Activated T-helper 9 cell treated with anti-CD3 and anti-CD28 coated beads, Interleukin-2, amount 50 U/mL, for 16 hours (primary cell): ENCODE data around the gene AFMID.
"Not testable (repeated sequence)": the region's sequence is repeated elsewhere in the genome, so short reads cannot be mapped to it uniquely, and the experiment has no call there.

Experiments
- DNase-seq: peaks from one replicate; pipeline ENCODE4 v3.0.0-alpha.2; 2020; ENCODE audit warnings: low read depth

Gene AFMID

GRCh38 chr17:78238823-78239488 is 51.8 kb downstream of the AFMID start:
- no peak for DNase-seq

GRCh38 chr17:78239489-78239931 is 52.3 kb downstream of the AFMID start:
- no peak for DNase-seq

DNA sequence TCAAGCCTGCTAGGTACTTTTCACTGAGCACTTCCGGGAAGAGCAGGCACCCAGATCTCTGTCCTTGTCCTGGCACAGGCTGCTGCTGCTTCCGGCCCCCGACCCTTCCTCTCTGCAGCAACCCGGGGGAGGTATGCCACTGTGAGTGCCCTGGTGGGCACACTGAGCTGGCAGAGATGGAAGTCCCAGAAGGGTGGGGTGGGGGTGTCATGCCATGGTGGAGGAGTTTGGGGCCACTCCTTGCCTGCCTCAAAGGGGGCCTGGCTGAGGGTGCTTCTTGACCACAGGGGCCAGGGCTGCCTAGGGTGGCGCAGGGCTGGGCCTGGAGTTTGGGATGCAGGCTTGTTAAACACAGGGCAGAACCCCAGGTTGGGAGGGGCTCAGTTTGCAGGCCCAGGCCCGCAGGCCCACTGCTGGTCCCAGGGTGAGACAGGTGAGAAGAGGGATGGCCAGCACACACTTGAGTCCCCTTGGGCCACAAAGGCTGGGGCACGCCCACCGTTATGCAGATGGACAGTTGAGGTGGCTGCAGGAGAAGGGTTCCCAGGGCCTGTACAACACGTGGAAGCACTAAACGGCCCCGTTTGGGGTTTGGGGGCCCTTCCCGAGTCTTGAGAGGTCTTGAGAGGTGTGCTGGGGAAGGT is 53.0 kb downstream of the AFMID start:
- DNase-seq = no peak

GRCh38 chr17:78240839-78241238 is 53.7 kb downstream of the AFMID start:
- DNase-seq = no peak

- DNase-seq = no peak
Observed at GRCh38 chr17:78241277-78242023, 54.3 kb downstream of the AFMID start.

GRCh38 chr17:78242024-78242742 is 55.0 kb downstream of the AFMID start:
- no peak for DNase-seq

- no peak for DNase-seq
Observed at GRCh38 chr17:78247304-78247703, 60.1 kb downstream of the AFMID start.

DNA sequence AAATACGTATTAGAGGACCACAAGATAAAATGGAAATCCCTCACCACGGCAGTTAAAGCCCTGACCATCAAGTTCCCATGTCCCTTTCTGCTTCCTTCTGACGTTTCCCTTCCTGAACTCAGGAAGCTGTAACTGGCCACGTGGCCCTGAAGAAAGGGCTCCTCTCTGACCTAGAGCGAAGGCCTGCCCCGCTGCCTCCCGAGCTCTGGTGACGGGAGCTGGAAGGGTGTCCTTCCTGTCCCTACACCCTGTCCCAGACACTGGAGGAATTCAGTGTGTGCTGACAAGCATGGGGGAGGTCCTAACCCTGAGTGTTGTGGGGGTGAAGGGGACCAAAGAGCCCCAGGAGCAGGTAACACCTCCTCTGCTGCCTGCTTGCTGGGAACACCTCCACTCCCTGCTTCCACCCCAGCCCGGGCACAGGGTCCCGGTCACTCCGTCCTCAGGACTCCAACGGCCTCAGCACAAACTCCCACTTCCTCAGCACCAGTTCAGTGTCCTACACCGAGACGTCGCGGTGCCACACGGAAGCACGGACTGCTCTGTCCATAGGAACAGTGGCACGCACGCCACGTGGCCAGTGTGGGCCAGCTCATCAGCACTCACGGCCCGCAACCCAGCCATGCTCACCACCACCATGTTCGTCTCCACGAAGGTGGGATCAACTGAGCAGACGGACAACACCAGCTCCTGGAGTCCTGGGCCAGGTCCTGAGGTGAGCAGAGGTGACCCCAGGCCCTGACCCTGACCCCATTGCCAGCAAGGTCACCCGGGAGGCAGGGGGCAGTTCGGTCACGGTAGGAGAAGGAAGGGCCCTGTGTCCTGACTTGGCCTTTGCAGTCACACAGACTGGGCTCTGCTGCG is 61.1 kb downstream of the AFMID start:
- no peak for DNase-seq

GRCh38 chr17:78249074-78249817 is 62.1 kb downstream of the AFMID start:
- no peak for DNase-seq

DNA sequence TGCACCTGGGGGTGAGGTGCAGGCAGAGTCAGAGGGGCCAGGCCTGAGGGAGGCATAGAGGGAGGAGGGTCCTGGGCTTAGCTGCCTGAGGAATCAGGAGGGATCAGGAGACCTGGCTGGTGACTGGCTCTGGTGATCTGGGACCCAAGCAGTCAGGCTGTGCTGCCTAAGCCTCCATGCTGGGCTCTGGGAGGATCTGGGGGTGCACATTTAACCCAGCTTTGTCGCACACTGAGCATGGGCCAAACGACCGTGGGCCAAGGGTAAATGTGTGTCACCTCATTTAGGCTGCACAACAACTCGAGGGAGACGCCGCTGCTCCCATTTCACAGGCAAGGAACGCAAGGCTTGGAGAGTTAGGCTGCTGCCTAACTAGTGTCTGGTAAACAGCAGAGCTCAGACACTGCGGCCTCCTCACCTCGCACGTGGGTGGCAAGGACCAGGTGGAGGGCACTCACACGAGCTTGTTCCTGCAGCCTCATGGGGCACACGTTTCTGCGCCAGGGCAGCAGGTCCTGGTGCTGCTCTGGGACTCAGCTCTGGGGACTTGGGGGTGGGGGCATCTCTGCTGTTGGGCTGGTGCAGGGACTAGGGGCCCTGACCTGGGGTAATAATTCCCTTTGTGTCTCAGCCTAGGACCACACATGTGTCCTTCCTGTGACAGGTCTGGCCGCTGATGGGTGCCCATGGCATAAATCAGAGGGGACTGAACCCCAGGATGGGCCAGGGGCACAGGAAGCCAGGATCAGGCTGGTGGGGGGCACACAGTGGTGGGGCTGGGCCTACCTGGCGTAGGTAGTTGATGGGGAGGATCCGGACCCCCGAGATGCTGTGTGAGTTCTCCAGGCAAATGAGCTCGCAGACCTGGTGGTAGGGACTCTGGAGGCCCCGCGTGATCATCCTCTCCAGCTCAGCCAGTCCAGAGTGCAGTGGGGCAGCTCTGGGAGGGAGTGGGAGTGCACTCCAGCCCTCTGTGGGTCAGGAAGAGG is 63.0 kb downstream of the AFMID start:
- DNase-seq = no peak

DNA sequence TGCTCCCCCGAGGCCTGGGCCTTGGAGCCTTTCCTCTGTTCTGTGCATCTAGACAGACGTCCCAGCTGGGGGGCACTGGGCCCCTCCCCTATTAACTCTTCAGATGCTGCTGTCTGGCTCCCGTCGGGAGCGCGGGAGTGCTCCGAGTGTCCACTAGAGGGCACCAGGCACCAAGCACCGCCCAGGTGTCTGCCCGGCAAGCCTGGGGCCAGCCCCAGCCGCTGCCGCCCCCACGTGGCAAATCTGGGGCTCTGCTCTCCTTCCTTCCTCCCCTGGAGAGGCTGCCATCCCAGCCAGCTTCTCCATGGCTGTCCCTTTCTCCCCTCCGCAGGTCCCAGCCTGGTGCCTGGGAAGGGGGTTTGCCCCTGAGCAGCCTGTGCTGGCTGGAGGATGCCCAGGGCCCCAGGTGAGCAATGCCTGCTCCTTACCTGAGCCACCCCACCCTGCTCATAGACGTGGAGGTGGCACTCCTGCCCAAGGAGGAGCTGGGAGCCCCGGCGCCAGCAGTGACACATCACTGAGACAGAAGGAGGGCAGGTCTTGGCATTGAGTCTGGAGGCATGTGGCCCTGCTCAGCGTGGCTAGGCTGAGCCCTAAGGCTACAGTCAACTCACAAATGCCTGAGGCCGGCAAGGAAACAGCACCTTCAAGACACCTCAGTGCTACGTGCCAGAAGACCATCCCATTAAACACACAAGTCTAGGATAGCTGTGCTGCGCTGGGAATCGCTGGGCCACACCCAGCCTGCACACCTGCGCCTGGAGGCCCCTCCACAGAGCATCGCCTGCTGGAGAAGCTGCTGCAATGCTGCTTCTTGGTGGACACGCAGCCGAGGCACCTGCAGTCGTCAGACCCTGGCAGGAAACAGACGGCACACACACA is 64.0 kb downstream of the AFMID start:
- peak; percentile 78 for DNase-seq

DNA sequence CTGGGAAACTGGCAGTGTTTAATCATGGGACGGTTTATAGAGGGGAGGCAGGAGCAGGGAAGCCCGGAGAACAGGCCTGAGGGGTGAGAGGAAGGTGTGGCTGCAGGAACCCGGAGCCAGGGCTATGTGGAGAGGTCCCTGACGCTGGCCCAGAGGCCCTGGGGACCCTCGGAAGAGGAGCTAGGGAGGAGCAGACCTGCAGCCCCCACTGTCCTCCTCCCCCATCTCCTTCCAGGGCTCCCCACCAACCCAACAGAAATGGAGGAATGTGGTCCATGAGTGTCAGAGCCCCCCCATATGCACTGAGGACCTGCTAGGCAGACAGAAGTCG is 64.6 kb downstream of the AFMID start:
- no peak for DNase-seq

DNA sequence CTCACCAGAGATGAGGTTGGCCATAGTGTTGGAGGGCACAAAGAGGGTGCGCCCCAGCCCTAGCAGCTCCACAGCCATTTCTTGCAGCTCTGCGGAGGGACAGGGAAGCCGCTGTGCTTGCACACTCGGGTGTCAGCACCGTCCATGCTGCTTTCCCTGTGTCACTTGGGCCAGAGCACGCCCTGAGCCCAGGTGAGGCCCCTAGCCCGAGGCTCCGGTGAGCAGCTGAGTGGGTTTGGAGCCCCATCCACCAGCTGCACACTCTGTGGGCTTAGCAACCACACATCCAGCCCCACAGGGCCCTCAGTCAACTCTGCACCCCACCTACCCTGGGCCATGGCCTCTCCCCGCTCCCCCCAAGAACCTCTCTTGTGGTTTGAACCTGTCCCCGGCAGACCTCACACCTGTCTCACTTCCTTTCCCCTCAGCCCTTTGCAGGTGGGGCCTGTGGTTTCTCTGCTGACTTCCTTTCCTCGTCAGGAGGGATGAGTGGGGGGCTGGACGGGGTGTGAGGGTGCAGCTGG is 65.0 kb downstream of the AFMID start:
- peak; percentile 39 for DNase-seq

GRCh38 chr17:78252701-78253635 is 65.8 kb downstream of the AFMID start:
- no peak for DNase-seq

DNA sequence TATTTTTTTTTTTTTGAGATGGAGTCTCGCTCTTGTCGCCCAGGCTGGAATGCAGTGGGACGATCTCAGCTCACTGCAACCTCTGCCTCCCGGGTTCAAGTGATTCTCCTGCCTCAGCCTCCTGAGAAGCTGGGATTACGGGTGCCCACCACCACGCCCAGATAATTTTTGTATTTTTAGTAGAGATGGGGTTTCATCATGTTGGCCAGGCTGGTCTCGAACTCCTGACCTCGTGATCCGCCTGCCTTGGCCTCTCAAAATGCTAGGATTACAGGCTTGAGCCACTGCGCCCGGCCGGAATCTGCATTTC is 66.4 kb downstream of the AFMID start:
- DNase-seq = not testable (repeated sequence)

- DNase-seq = peak; percentile 75
Observed at GRCh38 chr17:78253946-78254672, 66.9 kb downstream of the AFMID start.
